DMS114 treated with DMSO at 0.1 percent for 48 hours (cell line): Measurements from ENCODE around the gene PLXNB2.

Experiments used
- DNase-seq: peaks from one replicate; lab custom pipeline; 2025; ENCODE audit not compliant: unreplicated experiment; lab: John Stamatoyannopoulos, UW

Gene PLXNB2

GRCh38 chr22:50253046-50253915 lies 54.2 kb downstream of the PLXNB2 start:
- DNase-seq, result no peak

- no peak for DNase-seq
Observed at GRCh38 chr22:50252082-50253045, 55.1 kb downstream of the PLXNB2 start.

- no peak for DNase-seq
Observed at GRCh38 chr22:50251477-50252081, 55.9 kb downstream of the PLXNB2 start.

GRCh38 chr22:50250555-50251476 lies 56.6 kb downstream of the PLXNB2 start, which contains the start of gene HDAC10:
HDAC10 (minus strand) TSS chr22:50251265; CDS start chr22:50251032, 233 bp downstream.
- DNase-seq, result peak; percentile 34

- DNase-seq, result no peak
Observed at GRCh38 chr22:50250249-50250554, 57.2 kb downstream of the PLXNB2 start.

GRCh38 chr22:50249341-50250248 lies 57.9 kb downstream of the PLXNB2 start:
- no peak for DNase-seq

- no peak for DNase-seq
Observed at GRCh38 chr22:50248196-50249081, 59.0 kb downstream of the PLXNB2 start.

GRCh38 chr22:50247748-50248147 lies 59.7 kb downstream of the PLXNB2 start:
- no peak for DNase-seq

- DNase-seq, result no peak
Observed at GRCh38 chr22:50246242-50247175, 60.9 kb downstream of the PLXNB2 start.

GRCh38 chr22:50245214-50246072 lies 62.0 kb downstream of the PLXNB2 start:
- DNase-seq, result no peak

GRCh38 chr22:50244420-50245213 lies 62.8 kb downstream of the PLXNB2 start, which contains the start of gene TUBGCP6:
TUBGCP6 (minus strand) TSS chr22:50245023; CDS start chr22:50244459, 564 bp downstream.
- DNase-seq, result peak; percentile 87

GRCh38 chr22:50243685-50244419 lies 63.6 kb downstream of the PLXNB2 start:
- DNase-seq, result no peak

GRCh38 chr22:50242406-50242949 lies 65.0 kb downstream of the PLXNB2 start:
- DNase-seq, result no peak

- DNase-seq, result no peak
Observed at GRCh38 chr22:50238755-50239154, 68.7 kb downstream of the PLXNB2 start.
